Activated CD8-positive, alpha-beta memory T cell treated with anti-CD3 and anti-CD28 coated beads, Interleukin-2, amount 50 U/mL, for 24 hours (primary cell): ENCODE results near the gene H2BW1.
"Not testable (repeated sequence)": the region's sequence is repeated elsewhere in the genome, so short reads cannot be mapped to it uniquely, and the experiment has no call there.

ENCODE experiments used
- DNase-seq: peaks from one replicate; pipeline ENCODE4 v3.0.0-alpha.2; 2020; ENCODE audit errors: extremely low read depth

H2BW1 gene, protein sequence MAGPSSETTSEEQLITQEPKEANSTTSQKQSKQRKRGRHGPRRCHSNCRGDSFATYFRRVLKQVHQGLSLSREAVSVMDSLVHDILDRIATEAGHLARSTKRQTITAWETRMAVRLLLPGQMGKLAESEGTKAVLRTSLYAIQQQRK

DNA sequence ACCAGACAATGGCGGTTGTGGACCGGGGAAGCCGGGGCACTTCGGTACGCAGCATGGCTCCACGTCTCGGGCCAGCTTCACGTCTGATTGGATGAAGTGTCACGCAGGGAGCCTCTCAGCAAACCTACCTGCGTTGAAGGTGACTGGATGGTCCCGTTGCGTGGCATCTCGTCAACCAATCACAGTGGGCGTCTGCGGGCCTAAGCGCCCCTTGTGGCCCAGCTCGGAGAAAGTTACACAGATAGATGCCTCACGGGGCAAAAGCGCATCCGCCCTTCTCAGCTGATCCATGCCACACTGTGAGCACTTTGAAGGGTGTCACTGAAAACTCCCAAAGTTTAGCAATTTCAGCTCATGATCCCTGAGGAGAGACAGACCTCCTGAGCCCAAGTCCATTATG is at the start of gene H2BW1:
Gene H2BW1 (minus strand): TSS at position 103 of the 400 bp plus-strand sequence. CDS start 132 bp downstream, outside the sequence.
- DNase-seq: no peak

DNA sequence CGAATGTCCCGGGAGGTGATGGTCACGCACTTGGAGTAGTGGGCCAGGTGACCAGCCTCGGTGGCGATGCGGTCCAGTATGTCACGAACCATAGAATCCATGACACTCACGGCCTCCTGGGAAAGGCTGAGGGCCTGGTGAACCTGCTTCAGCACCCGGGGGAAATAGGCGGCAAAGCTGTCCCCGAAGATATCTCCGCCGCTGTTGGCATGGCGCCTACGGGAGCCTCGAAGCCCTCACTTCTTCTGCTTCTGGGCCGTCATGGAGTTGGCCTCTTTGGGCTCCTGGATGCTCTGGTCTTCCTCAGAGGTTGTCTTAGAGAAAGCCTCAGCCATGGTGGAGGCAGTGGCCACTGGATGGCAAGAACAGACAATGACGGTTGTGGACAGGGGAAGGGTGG is 49.1 kb upstream of the H2BW1 start:
- not testable (repeated sequence) for DNase-seq

DNA sequence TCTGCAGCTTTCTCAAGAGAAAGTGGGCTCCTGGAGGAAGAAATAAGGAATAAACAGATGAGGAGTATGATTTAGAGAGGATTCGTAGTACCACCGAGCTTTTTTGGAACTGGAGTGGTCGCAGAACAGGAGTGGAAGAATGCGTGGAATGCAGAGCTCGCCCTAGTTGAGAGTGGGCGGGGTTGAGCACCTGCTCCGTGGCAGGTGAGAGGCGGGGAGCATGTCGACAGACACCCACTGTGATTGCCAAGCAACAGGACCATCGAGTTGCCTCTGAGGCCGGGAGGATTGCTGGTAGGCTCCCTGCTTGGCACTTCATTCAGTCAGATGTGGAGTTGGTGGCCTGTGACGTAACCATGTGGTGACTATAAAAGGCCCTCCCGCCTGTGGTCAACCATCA is 41.4 kb upstream of the H2BW1 start:
- not testable (repeated sequence) for DNase-seq

DNA sequence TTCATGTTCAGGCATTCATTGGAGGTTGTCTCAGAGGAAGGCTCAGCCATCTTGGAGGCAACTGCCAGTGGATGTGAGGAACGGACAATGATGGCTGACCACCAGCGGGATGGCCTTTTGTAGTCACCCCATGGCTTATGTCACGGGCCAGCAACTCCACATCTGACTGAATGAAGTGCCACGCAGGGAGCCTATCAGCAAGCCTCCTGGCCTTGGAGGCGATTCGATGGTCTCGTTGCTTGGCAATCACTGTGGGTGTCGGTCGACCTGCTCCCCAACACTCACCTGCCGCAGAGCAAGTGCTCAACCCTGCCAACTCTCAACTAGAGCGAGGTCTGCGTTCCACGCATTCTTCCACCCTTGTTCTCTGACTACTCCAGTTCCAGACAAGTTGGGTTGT is 33.7 kb upstream of the H2BW1 start:
- no peak for DNase-seq

DNA sequence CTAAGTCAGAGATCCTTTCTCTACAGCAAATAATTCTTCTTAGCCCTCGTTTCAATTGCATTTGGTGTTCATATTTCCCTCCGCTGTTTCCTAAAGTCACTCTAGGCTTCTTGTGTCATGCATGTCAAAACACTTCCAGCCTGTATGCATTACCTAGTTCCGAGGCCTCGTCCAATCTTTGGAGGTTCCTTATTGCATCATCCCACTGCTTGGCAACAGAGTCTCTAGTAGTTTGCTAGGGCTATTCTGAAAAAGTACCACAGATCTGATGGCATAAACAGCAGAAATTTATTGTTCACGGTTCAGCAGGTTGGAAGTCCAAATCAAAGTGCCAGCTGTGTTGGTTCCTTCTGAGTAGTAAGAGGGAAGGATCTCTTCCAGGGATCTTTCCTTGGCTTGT is 32.1 kb upstream of the H2BW1 start:
- no peak for DNase-seq

DNA sequence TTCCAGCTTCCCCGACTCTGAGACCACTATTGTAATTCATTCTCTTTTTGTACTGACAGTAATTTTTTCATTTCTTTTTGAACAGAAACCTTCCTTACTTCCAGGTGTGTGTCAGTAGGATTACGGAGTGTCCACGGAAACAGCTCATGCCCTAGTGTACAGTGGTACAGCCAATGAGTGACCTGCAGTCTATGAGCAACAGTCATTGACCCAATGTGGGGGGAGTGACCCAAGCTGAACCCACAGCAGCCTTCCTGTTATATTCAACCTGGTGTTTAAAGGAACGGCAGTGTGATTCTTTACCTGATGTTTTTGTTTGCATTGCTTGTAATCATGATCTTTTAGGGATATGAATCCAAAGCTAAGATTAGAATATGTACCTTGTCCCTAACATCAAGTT is 27.5 kb upstream of the H2BW1 start:
- DNase-seq: no peak

DNA sequence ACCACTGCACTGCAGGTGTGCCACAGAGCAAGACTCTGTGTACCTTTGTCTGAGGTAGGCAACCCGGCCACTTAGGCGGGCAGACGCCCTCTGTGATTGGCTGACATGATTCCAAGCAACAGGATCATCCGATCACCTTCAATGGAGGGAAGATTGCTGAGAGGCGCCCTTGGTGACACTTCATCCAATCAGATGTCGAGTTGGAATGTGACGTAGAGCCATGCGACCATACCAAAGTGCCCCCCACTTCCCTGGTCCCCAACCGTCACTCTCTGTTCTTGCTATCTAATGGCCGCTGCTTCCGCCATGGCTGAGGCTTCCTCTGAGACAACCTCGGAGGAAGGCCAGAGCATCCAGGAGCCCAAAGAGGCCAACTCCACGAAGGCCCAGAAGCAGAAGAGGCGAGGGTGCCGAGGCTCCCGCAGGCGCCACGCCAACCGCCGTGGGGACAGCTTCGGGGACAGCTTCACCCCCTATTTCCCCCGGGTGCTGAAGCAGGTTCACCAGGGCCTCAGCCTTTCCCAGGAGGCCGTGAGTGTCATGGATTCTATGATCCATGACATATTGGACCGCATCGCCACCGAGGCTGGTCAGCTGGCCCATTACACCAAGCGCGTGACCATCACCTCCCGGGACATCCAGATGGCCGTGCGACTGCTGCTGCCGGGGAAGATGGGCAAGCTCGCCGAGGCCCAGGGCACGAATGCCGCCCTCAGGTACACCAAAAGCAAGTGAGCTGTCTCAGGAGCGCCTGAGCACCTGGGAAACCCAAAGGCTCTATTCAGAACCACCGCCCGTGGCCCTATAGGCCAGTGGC is 26.4 kb upstream of the H2BW1 start, which contains the start of gene H2BW2:
Gene H2BW2 (plus strand): TSS at position 268 of the 817 bp plus-strand sequence. CDS start 39 bp downstream, at position 307.
- no peak for DNase-seq

DNA sequence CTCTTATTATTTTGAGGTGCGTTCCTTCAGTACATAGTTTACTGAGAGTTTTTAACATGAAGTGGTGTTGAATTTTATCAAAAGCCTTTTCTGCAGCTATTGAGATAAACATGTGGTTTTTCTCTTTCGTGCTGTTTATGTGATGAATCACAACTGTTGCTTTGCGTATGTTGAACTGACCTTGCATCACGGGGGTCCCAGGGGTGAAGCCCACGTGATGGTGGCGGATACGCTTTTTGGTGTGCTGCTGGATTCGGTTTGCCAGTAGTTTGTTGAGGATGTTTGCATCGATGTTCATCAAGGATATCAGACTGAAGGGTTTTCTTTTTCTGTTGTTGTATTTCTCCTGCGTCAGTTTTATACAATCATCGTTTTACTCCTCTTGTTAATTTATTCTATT is 4.6 kb upstream of the H2BW1 start:
- DNase-seq: no peak

DNA sequence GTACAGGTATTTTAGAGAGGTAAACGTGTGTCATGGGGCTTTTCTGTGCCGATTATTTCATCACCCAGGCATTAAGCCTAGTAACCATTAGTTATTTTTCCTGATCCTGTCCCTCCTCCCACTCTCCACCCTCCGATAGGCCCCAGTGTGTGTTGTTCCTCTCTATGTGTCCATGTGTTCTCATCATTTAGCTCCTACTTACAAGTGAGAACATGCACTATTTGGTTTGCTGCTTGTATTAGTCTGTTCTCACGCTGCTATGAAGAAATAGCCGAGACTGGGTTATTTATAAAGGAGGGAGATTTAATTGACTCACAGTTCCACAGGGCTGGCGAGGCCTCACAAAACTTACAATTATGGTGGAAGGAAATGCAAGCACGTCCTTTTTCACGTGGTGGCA is 2.1 kb upstream of the H2BW1 start:
- not testable (repeated sequence) for DNase-seq

DNA sequence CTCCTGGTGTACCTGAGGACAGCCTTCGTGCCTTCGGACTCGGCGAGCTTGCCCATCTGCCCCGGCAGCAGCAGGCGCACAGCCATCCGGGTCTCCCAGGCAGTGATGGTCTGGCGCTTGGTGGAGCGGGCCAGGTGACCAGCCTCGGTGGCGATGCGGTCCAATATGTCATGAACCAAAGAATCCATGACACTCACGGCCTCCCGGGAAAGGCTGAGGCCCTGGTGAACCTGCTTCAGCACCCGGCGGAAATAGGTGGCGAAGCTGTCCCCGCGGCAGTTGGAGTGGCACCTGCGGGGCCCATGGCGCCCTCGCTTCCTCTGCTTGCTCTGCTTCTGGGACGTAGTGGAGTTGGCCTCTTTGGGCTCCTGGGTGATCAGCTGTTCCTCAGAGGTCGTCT is 350 bp downstream of the H2BW1 start:
- DNase-seq: no peak

DNA sequence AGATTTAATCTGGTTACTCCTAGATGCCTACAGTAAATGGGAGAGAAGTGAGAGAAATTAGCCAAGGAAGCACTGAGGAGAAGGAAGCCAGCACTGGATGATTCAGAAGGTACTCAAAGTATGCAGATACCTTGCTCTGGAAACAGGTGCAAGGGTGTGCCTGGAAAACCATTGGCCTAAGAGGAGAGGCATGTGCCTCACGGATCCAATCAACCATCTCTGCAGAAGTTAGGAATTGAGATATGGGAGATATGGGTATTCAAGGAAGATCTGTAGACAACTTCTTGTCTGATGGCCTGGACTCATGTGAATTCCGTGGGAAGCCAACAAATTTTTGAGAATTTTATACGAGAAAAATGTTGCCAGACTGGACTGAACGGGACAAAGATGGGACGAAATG is 4.7 kb downstream of the H2BW1 start:
- no peak for DNase-seq

DNA sequence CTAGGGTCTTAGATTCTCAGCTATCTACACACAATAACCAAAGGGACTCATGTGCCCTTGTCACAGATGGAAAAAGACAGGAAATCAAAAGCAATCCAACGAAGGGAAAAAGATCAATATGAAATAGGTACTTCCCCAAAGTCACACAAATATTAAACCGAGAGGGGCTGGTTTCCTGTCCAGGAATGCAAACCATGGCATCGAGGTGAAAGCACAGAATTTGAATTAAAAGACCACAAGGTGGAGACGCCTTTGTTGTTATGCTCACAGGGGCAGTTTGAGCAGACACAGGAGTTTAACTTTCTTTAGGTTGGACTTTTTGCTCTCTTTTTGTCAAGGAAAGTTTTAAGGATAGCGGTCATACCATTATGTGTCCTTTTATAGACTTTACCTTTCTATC is 14.3 kb downstream of the H2BW1 start:
- DNase-seq: no peak

DNA sequence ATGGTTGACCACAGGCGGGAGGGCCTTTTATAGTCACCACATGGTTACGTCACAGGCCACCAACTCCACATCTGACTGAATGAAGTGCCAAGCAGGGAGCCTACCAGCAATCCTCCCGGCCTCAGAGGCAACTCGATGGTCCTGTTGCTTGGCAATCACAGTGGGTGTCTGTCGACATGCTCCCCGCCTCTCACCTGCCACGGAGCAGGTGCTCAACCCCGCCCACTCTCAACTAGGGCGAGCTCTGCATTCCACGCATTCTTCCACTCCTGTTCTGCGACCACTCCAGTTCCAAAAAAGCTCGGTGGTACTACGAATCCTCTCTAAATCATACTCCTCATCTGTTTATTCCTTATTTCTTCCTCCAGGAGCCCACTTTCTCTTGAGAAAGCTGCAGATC is 30.0 kb downstream of the H2BW1 start:
- not testable (repeated sequence) for DNase-seq

DNA sequence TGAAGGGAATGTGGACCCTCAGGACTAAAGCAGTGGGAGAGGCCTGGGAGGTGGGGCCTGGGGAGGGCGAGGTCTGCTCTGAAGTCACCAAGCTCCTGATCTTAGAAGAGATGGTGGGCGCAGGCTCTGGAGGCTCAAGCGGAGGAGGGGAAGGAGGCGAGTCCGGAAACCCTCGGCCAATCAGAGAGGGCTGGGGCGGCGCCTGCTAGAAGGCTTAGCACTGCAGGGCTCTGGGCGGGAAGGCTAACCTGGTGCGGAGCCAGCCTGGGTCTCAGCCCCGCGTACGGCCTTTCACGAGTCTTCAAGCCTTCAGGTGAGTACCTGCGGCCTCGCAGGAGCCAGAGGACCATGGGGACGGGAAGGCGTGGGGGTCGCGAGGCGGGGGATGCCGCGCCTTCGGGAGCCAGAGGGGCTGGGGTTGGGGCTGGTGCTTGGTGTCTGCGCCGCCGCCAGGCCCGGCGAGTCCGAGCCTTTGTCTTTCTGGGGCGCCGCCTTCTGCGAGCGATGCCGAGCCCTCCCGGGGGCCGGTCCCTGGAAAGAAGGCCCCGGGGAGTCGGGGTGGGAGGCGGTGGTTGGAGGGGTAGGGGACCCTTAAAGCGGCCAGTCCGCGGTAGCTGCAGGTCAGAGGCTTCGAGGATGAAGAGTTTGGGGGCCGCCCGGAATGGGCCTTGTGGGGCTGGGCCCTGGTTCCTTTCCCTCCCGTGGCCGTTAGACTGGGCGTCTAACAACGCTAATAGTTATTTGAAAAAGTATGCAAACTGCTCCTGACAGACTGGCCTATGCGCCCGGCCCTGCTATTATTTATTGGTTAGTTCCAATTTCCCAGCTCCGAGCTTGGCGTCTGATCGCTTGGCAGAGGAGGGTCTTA is 50.9 kb downstream of the H2BW1 start, which contains the start of gene TMSB15B:
Gene TMSB15B (plus strand): TSS at position 217 of the 868 bp plus-strand sequence.
- not testable (repeated sequence) for DNase-seq
